ENCODE results near the gene TP73.

TP73 gene

DNA sequence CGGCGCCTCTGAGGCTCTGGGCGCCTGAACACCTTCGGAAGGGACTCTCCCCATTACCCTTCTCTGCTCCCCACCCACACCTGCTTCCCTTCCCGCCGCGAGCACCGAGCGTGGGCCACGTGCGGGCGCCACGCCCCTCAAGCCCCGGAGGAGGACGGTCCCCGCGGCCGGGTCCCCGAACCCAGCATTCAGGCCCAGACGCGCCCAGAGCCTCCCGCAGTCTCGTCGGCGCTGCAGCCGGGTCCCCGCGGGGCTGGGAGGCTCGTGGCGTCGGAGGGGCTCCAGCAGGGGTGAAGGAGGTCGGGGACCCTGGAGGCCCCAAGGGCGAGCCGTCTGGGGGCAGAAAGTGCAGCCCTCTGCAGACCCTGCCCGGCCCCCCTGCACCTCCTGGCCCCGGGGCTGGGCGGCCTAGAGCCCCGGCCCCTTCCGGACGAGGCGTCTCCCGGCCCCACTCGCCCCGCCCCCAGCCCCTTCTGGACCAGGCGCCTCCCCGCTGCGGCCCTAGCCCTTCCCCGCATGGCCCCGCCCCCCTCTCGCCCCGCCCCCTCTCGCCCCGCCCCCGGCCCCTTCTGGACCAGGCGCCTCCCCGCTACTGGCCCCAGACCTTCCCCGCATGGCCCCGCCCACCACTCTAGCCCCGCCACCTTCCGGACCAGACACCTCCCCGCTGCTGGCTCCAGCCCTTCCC lies 119.9 kb downstream of the TP73 start:
- DNase-seq: peak; percentile 41

DNA sequence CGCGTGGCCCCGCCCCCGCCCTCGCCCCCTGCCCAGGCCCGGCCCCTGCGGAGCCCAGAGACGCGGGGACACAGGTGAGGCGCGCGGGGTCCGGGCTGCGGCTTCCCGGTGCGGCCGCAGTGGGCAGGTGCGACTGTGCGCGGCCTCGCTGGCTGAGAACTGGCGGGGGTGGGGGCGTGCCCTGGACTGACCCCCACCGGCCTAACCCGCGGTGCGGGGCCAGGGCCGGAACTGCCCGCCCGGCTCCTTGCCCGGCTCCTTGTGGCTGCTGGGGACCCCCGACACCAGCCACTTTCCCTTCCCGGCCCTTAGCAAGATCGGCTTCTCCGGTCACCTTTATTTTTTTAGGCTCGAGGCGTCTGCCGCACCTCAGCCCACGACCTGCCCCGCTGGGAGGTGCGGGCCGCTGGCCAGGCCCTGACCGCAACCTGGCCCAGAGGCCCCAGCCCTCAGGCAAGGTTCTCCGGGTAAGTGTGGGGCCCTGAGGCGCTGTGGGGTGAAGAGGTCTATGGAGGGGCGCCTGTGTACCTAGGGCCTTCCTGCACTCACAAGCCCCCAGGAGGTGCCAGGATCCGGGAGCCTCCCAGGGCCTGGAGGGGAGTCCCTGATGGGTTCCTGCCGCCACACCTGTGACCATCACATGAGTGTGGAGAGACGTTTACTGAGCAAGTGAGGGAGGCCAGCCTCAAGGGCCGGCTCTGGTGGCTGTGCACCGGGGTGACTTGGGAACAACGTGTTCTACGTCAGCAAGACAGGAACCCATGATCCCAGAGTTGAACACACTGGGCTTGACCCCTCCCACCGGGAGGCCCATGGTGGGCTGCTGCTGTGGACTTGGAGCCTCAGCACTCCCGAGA lies 120.6 kb downstream of the TP73 start, which contains the start of gene SMIM1:
Gene SMIM1 (plus strand): TSS at position 35 of the 857 bp plus-strand sequence. CDS start 2,625 bp downstream, outside the sequence.
- DNase-seq: no peak

DNA sequence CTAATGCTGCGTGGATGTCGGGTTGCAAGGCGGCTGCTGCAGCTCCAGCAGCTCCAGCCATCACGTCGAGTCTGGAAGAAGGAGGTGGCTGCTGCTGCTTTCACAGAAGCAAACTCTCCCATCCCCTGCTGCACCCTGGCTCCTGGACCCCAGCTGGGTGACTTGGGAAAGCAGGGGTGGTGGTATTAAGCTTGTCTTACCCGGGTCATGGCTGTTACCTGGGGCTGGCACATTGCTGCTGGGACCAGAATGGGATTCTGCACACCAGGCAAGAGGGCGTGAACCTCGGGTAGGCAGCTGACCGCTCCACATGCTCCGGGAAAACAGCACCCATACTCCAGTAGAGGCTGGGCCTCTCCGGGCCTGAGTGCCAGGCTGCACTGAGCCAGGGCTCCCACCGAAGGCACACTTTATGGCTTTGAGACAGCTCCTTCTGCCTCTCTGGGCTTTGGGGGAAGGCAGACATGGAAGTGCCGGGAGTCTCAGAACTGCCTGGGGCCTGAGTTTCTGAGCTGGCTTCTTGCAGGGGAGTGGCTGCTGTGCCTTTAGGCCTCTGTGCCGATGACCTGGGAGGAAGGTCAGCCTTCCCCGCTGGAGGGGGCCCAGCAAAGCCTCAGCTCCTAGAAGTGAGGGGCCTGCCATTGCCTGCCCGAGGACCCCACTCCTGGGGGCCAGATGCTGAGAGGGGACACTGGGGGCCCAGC lies 121.4 kb downstream of the TP73 start:
- no peak for DNase-seq

DNA sequence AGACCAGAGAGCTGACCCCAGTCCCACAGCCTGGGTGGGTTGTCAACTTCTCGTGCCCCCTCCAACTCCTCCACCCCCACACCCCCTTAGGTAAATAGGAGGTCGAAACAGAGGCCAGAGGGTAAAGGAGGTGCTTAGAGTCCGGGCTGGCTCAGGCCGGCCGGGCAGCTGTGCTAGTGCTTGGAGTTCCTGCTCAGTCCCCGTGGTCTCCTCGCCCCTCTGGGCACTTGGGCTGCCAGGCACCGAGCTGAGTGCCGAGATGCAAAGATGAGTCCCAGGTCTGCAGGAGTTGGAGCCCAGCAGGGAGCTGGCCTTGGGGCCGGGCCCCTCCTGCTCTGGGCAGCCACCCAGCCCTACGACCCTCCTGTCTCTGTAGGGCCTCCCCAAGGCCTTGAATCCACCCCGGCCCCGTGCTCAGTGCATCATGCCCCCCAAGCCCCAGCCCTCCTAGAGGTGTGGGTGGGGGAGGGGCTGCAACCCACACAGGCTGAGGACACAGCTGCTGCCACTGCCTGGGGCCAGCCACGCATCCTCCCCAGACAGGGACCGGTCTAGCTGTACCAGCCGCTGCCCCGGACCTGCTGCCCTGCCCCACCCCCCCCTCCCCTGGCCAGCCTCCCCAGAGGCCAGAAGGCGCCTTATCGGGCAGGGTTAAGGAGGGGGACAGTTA lies 122.1 kb downstream of the TP73 start:
- DNase-seq: no peak

DNA sequence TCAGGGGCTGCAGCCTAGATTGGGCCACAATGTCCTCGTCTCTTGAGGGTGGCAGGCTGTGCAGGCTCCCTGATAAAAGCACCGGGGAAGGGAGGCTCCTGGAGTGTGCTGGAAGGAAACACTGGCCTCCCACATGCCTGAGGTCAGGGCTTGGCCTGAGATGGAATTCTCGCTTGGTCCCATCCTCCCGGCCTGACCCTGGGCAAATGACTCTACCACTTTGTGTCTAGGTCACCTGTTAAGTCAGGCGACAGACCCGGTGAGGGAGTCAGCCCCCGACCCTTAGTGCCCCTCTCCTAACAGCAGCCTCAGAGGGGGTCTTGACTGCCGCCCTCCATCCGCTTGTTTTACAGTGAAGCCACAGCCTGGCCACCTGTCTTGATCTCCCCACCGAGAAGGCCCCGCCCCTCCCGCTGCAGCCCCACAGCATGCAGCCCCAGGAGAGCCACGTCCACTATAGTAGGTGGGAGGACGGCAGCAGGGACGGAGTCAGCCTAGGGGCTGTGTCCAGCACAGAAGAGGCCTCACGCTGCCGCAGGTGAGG lies 122.7 kb downstream of the TP73 start:
- DNase-seq: no peak

DNA sequence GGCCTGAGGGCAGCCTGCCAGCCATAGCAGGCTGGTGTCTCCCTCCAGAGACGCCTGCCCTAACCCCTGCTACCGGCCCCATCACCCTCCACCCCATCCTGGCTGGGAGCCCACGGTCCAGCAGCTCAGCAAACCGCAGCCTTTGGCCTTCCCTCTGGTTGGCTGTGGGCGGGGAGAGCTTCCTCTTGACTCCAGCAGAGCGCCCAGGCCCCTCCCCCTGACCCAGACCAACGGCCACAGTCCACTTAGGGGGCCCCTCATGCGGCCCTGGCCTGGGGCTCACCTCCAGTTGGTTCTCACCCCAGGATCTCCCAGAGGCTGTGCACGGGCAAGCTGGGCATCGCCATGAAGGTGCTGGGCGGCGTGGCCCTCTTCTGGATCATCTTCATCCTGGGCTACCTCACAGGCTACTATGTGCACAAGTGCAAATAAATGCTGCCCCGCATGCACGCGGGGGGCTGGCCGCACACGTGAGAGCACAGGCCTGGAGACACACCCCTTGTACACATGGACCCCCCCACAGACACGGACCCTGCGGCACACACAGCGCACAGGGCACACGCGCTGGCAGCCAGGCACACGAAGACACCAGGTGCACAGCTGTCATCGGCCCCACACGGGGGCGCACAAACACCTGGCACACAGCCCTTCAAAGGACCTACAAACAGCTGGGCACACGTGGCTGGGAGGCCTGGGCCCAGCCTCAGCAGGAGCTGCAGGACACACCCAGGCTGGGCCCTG lies 123.3 kb downstream of the TP73 start:
- peak; percentile 65 for DNase-seq

DNA sequence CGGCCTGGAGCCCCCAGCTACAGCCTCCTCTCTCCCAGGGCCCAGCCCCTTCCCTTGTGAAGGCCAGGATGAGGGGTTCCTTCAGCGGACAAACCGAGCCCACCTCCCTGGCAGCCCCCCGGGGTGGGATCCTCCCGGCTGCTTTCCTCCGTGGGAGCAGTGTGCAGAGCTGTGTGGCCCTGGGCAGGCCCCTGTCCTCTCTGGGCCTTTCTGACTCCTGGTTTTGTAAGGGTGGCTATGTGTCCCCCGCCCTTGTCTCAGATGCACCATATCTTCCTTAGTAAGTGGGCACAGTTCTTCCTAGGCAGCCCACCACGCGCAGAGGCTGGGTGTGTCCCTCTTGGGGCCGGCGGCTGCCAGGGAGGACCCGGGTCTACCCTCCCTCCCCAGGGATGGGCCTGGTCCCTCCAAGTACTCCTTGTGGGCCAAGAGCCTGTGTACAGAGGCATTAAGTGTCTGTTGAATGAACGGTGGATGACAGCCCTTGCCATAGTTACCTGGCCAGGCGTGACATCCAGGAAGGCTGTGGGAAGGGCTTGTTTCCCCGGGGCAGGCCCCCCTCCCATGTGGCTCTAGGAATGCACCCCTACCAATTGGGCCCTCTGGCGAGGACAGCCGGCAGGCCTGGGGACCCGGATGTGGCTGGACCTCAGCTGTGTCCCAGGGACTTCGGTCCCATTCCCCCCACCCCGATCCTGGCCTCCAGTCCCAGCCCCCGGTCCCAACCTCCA lies 124.1 kb downstream of the TP73 start:
- DNase-seq: no peak

DNA sequence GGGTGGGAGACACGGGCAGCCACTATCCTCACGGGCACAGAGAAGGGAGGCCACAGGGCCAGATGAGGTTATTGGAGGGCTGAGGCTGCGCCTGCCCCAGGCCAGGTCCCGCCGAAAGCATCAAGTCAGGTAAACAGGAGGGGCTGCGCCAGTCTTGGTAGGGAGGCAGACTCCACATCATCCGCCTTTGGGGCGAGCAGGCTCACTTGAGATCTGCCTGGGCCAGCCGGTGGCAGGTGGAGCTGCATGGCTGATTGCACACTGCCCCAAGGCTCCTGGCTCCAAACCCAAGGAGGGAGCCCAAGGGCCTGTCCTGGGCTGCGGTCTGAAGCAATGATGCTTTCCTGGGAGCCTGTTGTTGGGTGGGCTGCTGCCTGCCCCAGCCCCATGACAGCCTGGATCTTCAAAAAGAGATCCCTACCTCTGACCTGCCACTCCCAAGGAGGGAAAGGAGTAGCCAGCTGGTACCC lies 124.8 kb downstream of the TP73 start:
- DNase-seq: peak; percentile 65

DNA sequence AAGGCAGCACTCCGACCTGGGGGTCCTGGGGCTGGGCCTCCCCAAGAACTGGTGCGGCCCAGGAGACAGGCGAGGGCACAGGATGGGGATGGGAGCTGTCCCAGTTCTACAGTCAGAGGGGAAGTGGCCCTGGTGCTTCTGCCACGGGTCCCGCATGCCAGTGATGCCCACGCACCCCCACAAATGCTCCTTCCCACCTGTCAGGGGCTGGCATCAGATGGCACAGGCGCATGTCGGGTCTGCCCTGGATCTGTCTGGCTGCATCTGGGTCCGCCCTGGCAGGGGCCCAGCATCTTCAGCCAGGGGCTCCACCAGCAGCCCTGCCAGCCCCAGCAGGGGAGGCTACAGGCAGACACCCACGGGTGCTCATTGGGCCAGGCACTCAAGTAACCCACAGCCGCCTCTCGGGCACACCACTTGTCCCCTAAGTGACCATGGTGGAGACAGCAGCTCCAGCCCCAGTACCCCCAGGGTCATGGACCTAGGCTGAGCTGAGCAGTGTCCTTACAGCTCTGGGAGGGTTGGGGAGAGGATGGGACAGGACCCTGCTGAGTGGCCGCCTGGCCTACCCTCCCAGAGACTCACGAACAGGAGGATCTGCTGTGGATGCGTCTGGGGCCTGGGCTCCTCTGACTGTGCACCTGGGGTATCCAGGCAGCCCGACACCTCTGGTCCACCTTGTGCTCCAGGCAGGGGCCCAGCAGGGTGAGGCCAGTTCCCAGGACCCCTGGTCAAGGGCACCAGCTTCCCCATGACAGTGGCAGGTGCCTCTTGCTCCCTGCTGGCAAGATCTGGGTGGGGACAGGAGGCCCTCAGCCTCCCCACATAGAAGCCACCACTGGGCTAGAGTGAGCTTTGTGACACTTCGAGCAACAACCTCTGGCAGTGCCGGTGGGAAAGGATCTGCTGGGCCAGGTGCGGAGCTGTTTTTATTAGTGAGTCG lies 125.6 kb downstream of the TP73 start:
- no peak for DNase-seq

DNA sequence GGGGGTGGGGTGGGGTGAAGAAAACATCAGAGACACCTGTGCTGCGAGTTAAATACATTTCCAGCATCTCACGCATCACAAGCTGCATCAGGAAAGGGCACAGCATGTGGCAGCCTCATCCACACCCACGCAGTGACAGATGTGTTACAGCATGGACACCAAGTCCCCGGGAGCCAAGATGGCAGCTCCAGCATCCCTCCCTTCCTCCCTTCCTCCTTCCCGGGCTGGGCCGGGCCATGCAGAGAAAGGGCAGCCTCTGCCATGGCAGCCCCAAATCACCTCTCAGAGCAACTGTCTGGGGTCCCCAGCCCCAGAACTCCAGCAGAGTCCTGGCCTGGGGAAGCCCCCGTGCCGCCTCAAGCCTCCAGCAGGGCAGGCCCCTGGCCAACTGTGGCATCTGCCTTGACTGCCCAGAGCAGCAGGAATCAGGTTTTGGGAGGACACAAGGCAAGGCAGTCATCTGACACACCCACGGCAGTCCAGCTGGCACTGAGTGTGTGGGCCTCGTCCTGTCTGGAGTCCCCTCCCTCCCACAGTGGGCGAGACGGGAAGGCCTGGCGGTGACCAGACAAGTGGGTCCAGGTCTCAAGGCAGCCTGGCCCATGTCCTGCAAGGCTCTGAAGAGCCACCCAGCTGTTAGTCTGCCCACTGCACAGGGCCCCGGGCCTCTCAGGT lies 126.4 kb downstream of the TP73 start:
- DNase-seq: peak; percentile 64

DNA sequence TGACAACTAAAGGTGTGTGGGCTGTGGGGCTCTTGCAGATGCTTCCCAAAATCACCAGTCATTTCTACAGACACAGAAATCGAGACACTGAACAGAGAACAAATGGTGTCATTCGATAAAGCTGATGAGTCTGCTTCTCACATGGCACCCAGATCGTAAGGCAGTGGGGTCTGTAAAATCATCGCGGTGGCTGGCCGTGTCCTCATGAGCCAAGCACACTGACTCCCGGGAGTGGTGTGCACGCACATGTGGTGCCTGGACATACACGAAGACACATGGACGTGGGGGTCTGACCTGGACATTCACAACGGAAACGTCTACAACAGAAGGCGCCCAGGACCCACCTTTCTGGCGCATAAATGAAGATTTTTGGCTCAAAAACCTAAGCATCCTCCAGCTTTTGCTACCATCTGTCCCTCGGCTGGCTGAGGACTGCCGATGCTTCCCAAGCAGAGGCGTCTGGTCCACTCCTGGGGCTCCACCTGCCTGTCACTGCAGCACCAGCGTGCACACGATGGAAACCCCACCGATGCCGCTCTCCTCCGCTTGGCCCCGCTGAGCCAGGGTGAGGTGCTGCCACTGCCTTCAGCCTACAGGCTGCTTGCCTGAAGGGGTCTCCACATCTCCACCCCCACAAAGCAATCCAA lies 127.1 kb downstream of the TP73 start:
- DNase-seq: peak; percentile 17

DNA sequence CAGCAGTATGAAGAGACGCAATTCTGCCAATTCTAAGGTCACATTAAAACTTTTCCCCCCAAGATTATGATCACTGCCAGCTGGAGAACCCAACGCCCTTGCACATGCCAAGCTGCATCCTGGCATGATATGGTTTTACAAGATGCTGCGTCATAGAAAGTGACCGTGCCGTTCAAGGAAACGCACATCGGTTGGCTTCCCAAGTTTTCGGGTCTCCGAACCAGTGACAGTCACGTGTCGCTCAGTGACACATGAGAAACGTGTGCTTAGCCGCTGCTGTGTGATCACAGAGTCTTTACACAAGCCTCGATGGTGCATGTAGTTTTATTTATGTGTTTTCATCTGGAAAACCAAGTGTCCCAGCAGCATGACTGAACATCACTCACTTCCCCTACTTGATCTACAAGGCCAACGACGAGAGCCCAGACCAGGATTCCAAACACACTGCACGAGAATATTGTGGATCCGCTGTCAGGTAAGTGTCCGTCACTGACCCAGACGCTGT lies 127.6 kb downstream of the TP73 start:
- no peak for DNase-seq

DNA sequence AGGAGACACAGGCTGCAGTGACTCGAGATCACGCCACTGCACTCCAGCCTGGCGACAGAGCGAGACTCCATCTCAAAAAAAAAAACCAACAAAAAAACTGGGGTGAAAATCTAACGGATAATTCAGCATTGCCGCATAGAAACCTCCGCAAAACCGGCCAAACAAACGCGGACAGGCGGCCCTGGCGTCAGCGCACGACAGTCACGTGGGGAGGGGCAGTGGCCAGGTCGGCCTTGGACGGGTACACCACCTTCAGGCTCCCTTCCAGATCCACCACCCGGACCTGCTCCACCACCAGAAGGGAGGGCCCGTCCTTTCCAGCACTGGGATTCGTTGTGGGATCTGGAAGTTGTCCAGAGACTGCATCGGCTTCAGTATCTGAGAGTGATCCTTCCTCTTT lies 128.6 kb downstream of the TP73 start:
- no peak for DNase-seq

DNA sequence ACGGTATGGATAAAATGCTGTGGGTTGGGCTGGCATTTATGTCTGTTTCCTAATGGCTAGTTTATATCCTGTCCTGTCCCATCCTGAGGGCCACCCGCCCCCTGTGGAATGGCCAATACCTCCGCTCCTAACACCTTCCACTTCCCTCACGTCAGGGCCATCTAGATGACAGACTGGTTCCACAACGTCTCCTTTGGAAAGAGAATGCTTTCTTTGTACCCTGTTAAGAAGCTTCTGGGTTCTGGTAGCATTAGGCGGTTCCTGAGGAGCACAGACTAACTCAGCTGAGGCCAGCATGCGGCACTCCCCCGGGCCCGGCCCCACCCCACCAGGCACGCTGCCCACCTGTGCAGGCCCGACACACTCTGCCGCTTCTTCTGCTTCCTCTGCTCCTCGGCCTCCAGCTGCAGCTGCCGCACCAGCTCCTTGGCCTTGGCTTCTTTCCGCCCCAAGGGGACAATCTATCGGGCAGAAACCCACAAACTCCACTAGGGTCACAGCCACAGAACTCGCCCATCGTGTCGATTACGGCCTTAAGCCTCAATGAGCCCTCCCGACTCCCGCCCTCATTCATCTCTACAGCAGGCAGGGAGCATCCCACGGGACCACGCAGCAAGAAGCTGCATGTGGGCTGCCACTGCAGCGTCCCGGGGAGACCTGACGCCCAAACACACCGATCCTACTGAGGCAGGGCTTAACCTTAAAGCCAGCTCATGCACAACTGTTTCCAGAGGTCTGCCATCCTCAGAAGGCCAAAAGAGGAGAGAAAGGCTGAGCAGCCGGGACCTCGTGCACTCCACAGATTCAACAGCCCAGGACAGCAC lies 131.5 kb downstream of the TP73 start:
- no peak for DNase-seq

DNA sequence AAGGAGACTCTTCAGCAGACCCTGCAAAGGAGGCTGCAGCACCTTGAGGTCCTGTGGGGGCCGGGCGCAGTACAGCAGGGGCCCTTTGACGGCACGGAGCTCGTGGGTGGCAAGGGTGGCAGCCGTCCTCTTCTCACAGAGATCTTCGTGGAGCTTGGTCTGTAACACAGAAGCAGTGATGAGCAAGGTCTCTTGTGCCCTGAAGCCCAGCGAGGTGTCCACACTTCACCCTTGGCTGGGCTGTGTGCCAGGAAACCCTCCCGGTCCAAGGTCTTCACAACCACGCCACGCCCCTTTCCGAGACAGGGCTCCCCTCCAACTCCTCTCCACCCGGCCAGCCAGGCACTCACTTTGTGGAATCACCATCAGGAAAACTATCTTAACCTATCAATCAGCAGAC lies 132.7 kb downstream of the TP73 start:
- no peak for DNase-seq

DNA sequence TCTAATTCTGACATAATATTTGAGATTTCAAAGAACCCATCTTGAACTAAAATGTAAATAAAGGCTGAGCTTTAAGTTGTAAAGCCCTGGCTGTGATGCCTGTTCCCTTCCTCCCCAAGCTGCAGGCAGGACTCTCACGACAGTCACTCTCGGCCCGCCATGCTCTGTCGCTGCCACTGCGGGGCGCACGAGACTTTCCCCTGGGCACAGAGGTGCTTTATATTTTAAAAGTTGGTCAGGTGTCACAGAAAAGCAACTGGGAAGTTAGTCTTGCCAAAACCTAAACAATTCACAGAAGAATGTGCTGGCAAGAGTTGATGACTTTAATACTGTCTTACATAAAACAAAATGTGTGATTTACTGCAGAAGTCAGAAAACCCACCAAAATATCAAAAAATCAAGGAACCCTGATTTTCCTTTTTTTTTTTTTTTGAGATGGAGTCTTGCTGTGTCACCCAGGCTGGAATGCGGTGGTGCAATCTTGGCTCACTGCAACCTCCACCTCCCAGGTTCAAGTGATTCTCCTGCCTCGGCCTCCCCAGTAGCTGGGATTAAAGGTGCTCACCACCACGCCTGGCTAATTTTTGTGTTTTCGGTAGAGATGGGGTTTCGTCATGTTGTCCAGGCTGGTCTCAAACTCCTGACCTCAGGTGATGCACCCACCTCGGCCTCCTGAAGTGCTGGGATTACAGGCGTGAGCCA lies 133.3 kb downstream of the TP73 start:
- peak; percentile 16 for DNase-seq
